Transverse colon (tissue), 4 donors: Measurements from ENCODE around the gene DDX1. TPM values are rescaled to one million over a fixed set of nuclear protein-coding genes. Genes with fewer than 3 reads are reported as not detected.
A peak's percentile ranks its signal among the peaks of the same experiment; 100 is the strongest.

ENCODE experiments used
- DNase-seq: peaks from one replicate; pipeline ENCODE4 v3.0.0-alpha.2; 2019
- H3K27ac ChIP-seq, 4 donors: fragments of 200-600 bp; sonication (generic); 2 replicates each; pipeline ENCODE4 v1.5.1; 2016 to 2018; ENCODE audit warnings: inconsistent platforms in 4 of 4
- H3K27me3 ChIP-seq: fragments of 200-600 bp; sonication (generic); 2 replicates; pipeline ENCODE4 v1.5.1; 2017; ENCODE audit warnings: inconsistent platforms
- H3K36me3 ChIP-seq, 4 donors: fragments of 200-600 bp; sonication (generic); 2 replicates each; pipeline ENCODE4 v1.5.1; 2017 to 2019; ENCODE audit warnings: inconsistent platforms in 4 of 4
- H3K4me1 ChIP-seq, 4 donors: fragments of 200-600 bp; sonication (generic); 2 replicates each; pipeline ENCODE4 v1.5.1; 2017 to 2020; ENCODE audit warnings: inconsistent platforms in 4 of 4
- H3K4me3 ChIP-seq, 4 donors: fragments of 200-600 bp; sonication (generic); 1 replicate in 1 of 4; 2 replicates in 3 of 4; pipeline versions ENCODE4 v1.5.1 to v1.6.1; 2017 to 2019; ENCODE audit warnings: inconsistent platforms in 4 of 4
- H3K9me3 ChIP-seq, 2 donors: fragments of 200-600 bp; sonication (generic); 2 replicates each; pipeline ENCODE4 v1.5.1; 2017 to 2019; ENCODE audit warnings: inconsistent platforms in 2 of 2
- CTCF ChIP-seq, 5 experiments: fragments of 200-600 bp in 3 of 5; fragments of 450-650 bp in 2 of 5; sonication (generic) in 3 of 5; IDR thresholded peaks; 1 replicate in 2 of 5; 2 replicates in 3 of 5; pipeline ENCODE4 v1.5.1; 2016 to 2017; ENCODE audit warnings: antibody characterized with exemption in 5 of 5, inconsistent platforms in 3 of 5, mild to moderate bottlenecking in 2 of 5, moderate library complexity in 1 of 5
- EP300 ChIP-seq: sonication (generic); formaldehyde crosslinking; IDR thresholded peaks from one replicate; pipeline ENCODE4 v1.6.1; 2017; ENCODE audit warnings: antibody characterized with exemption, low read depth
- POLR2A ChIP-seq: fragments of 450-650 bp; IDR thresholded peaks from one replicate; pipeline ENCODE4 v1.6.1; 2016; ENCODE audit warnings: antibody characterized with exemption, mild to moderate bottlenecking, moderate library complexity
- POLR2AphosphoS5 ChIP-seq, 3 donors: sonication (generic); formaldehyde crosslinking; IDR thresholded peaks; one replicate each; pipeline ENCODE4 v1.6.1; 2016; ENCODE audit warnings: antibody characterized with exemption in 3 of 3
- WGBS, 2 donors: methylation state at CpG; one replicate each; pipeline ENCODE4 v1.1.5; 2018; ENCODE audit warnings: low coverage in 1 of 2; 5-methylcytosine and 5-hydroxymethylcytosine counted together
- in situ Hi-C, 4 donors: fragments of 200-750 bp; cut with MboI; loops; one replicate each; pipeline versions ENCODE4 v1.15.0 to v1.15.1; 2017; ENCODE audit warnings: low sequenced_read_pairs in 3 of 4, low pct_ligation_motif_present in 1 of 4, low pct_unique_long_range_greater_than_20kb in 1 of 4
- intact Hi-C: fragments of 100-400 bp; cut with DNase I; formaldehyde crosslinking; loops from one replicate; pipeline ENCODE4 v1.15.1; 2023; ENCODE audit warnings: low total_unique reads
- total RNA-seq, 4 donors: library from RNA; depleted of rRNA; stranded (reverse); fragments of >200 nt; gene quantifications; one replicate each; pipeline ENCODE4 v1.1.0, GENCODE V29; 2016

The DDX1 gene
- total RNA-seq, 4 donors from 2014 or later = 18.3 to 61.1 (median 49.9) TPM

- in situ Hi-C loops = no loop called here
- DNase-seq = no peak
- Histone ChIP-seq H3K4me1 (no peaks in the 10 kb centered on the region), H3K4me3 (no peak overlapping the region), H3K36me3 (no peaks in the 10 kb centered on the region), H3K27ac (no peak overlapping the region), H3K9me3 (no peaks in the 10 kb centered on the region), H3K27me3 (no peaks in the 10 kb centered on the region)
- TF ChIP-seq POLR2A (no peak), CTCF (IDR thresholded peaks at IDR 0.05) (no peak), POLR2AphosphoS5 (IDR thresholded peaks at IDR 0.05) (no peak), EP300 (no peak)
- intact Hi-C loops = no loop called here
- WGBS, 2 donors = 78% methylated on average over 2 of the region's 2 CpGs; no CpG with 5 or more reads in 1 of the 2 donors
These were observed 6.8 kb upstream of the DDX1 start for GRCh38 chr2:15584767-15585469.

GRCh38 chr2:15588329-15588919, 3.2 kb upstream of the DDX1 start:
- peak; percentile 35 for DNase-seq
- Histone ChIP-seq H3K27me3 (no peaks in the 10 kb centered on the region), H3K27ac (no peak overlapping the region), H3K4me1 (peaks cover 5 to 15% (median 13%) of the 10 kb centered on the region in 4 donors), H3K4me3 (no peak overlapping the region), H3K36me3 (no peaks in the 10 kb centered on the region), H3K9me3 (no peaks in the 10 kb centered on the region)
- 21 to 43% methylated on average over 4 of the region's 4 CpGs for WGBS, 2 donors
- in situ Hi-C loops = no loop called here
- intact Hi-C loops = no loop called here
- TF ChIP-seq CTCF (IDR thresholded peaks at IDR 0.05) (peak in 4 of 5 experiments; percentile 27 to 45 (median 40)), POLR2AphosphoS5 (IDR thresholded peaks at IDR 0.05) (no peak), EP300 (no peak)

GRCh38 chr2:15591373-15591691, 336 bp upstream of the DDX1 start:
- no peak for DNase-seq
- TF ChIP-seq EP300 (no peak), POLR2A (no peak), POLR2AphosphoS5 (IDR thresholded peaks at IDR 0.05) (no peak), CTCF (IDR thresholded peaks at IDR 0.05) (no peak)
- in situ Hi-C loops (no loop called here), intact Hi-C loops (no loop called here)
- H3K27me3 ChIP-seq = no peaks in the 10 kb centered on the region
- 23 to 49% methylated on average over 2 to 7 of the region's 7 CpGs for WGBS, 2 donors
- H3K27ac ChIP-seq = peak overlapping the region; percentile 93 to 99 (median 95)
- H3K9me3 ChIP-seq = no peaks in the 10 kb centered on the region
- H3K4me1 ChIP-seq = peaks cover 5 to 21% (median 19%) of the 10 kb centered on the region in 4 donors
- peak overlapping the region; percentile 26 to 99 (median 88) for H3K4me3 ChIP-seq
- H3K36me3 ChIP-seq = peaks cover 0 to 12% (median under 1%) of the 10 kb centered on the region in 4 donors

- H3K4me1 ChIP-seq = peaks cover 5 to 21% (median 19%) of the 10 kb centered on the region in 4 donors
- no peak overlapping the region for H3K27ac ChIP-seq
- no peak overlapping the region for H3K4me3 ChIP-seq
- no peak for TF ChIP-seq POLR2A
- no peak for TF ChIP-seq EP300
- no peak for TF ChIP-seq CTCF (IDR thresholded peaks at IDR 0.05)
- TF ChIP-seq POLR2AphosphoS5 (IDR thresholded peaks at IDR 0.05) = no peak
- 89% methylated on average over 3 of the region's 3 CpGs for WGBS, 2 donors
- H3K36me3 ChIP-seq = peaks cover 0 to 31% (median 10%) of the 10 kb centered on the region in 4 donors
- no peaks in the 10 kb centered on the region for H3K27me3 ChIP-seq
- in situ Hi-C loops = no loop called here
- no peak for DNase-seq
- H3K9me3 ChIP-seq = no peaks in the 10 kb centered on the region
- intact Hi-C loops = no loop called here
These were observed 1.6 kb downstream of the DDX1 start for GRCh38 chr2:15593327-15593705.
